Pancreas (tissue), 10 donors: ENCODE data around the gene DGKI. TPM values are rescaled to one million over a fixed set of nuclear protein-coding genes. Genes with fewer than 3 reads are reported as not detected.

ENCODE experiments used
- ATAC-seq, 4 donors: fragments of 200-7000 bp; cut with Tn5 transposase; one replicate each; pipeline versions ENCODE4 v1.8.0 to v1.9.1; 2020; ENCODE audit warnings: mild to moderate bottlenecking in 4 of 4, moderate library complexity in 4 of 4
- DNase-seq, 6 donors: peaks; one replicate each; pipeline ENCODE4 v3.0.0-alpha.2; 2020
- FAIRE-seq: peaks from 2 replicates; lab custom pipeline; 2012; peaks lifted over from hg19 to GRCh38; lab: Jason Lieb, UNC
- H3K27ac ChIP-seq, 4 donors: fragments of 200-600 bp; sonication (generic); 1 replicate in 3 of 4; 2 replicates in 1 of 4; pipeline versions ENCODE4 v1.5.0 to v1.8.0; 2020
- H3K27me3 ChIP-seq, 4 donors: fragments of 200-600 bp; one replicate each; pipeline ENCODE4 v1.8.0; 2021
- H3K36me3 ChIP-seq, 3 donors: fragments of 200-600 bp; sonication (generic) in 1 of 3; one replicate each; pipeline versions ENCODE4 v1.5.0 to v1.8.0; 2020 to 2021
- H3K4me1 ChIP-seq, 3 donors: fragments of 200-600 bp; one replicate each; pipeline ENCODE4 v1.8.0; 2021
- H3K4me3 ChIP-seq, 4 donors: fragments of 200-600 bp; sonication (generic) in 2 of 4; one replicate each; pipeline versions ENCODE4 v1.5.0 to v1.8.0; 2020 to 2021
- H3K9me3 ChIP-seq, 4 donors: fragments of 200-600 bp; one replicate each; pipeline ENCODE4 v1.8.0; 2021
- CTCF ChIP-seq, 4 donors: fragments of 200-600 bp; sonication (generic) in 3 of 4; IDR thresholded peaks; one replicate each; pipeline versions ENCODE4 v1.5.0 to v1.8.0; 2021; ENCODE audit warnings: antibody characterized with exemption in 4 of 4
- WGBS, 2 donors: extraction: QIAGEN DNeasy Blood & Tissue Kit; methylation state at CpG; one replicate each; pipeline ENCODE4 v1.1.7; 2013; 5-methylcytosine and 5-hydroxymethylcytosine counted together
- intact Hi-C, 3 donors: fragments of 100-400 bp; cut with DNase I; formaldehyde crosslinking; loops; one replicate each; pipeline versions ENCODE4 v1.11.1 to v1.14.2; 2022
- polyA plus RNA-seq, 2 donors: library from polyadenylated mRNA; stranded (reverse); fragments of 200-250 nt; gene quantifications; one replicate each; pipeline ENCODE4 v1.2.3, GENCODE V29; 2013
- total RNA-seq, 6 donors: library from RNA; stranded (reverse); fragmentation: NEBNext Ultra II Directional in 4 of 6; extraction: Animal tissue kit (Norgen Biotek cat#: 25700) in 4 of 6; gene quantifications; one replicate each; pipeline versions ENCODE4 v1.2.1 to v1.2.4, GENCODE V29; 2021 to 2023
- donor health status: healthy with polysubstance abuse.
- donor health status: DM: no; HTN: no; CAD: no; lungs with moderate emphysema.
- donor health status: DM: no; HTN: no; CAD: no.
- donor health status: control.
- donor health status: control.
- donor health status: Bipolar disorder and iron deficiency.
- donor health status: DM: yes; HTN: yes; CAD: no.
- donor health status: DM: no; HTN: no; CAD: no.
- donor health status: DM: no; HTN: no; CAD: no.
- donor health status: DM: yes; HTN: yes; CAD: no.

The DGKI gene
- total and polyA plus RNA-seq, 8 donors: 0.04 to 0.81 (median 0.15) TPM

DNA sequence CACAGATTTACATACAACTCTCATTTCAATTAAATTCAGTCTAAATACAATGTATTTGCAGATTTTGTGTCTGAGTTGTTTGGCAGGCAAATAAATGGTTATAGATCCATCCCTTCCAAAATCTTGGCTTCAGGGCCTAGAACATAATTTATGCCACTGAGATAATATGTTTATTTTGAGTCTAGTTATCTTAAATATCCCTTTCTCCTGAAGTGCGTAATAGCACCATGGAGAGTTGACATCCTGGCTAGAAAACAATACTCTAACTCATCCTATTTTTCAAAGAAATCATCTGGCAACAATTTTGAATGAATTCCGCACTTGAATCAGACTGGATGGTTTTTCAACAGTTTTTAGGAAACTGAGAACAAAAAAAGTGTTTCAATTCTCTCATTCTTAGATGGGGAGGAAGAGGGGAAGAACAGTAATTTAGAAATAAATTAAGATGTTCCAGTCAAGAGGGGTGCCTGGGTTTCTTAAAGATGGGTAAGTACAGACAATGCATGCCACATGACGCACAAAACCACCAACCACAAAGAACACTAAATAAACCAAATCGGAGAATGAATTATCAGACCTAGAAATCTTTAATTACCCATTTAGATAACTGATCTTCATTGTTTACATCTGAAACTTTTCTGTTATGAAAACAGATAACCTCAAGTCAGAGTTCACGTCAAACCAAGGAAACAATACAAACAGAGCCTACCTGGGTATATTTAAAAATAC, 274.6 kb downstream of the DGKI start:
- DNase-seq: no peak
- Histone ChIP-seq H3K9me3 (no peaks in the 10 kb centered on the region), H3K36me3 (no peaks in the 10 kb centered on the region), H3K4me3 (no peak overlapping the region), H3K27ac (no peak overlapping the region), H3K27me3 (no peaks in the 10 kb centered on the region), H3K4me1 (no peaks in the 10 kb centered on the region)
- WGBS, 2 donors: 60 to 70% methylated on average over 5 of the region's 5 CpGs
- ATAC-seq: no peak
- intact Hi-C loops: no loop called here
- TF ChIP-seq CTCF (IDR thresholded peaks at IDR 0.05): no peak
- no peak for FAIRE-seq

DNA sequence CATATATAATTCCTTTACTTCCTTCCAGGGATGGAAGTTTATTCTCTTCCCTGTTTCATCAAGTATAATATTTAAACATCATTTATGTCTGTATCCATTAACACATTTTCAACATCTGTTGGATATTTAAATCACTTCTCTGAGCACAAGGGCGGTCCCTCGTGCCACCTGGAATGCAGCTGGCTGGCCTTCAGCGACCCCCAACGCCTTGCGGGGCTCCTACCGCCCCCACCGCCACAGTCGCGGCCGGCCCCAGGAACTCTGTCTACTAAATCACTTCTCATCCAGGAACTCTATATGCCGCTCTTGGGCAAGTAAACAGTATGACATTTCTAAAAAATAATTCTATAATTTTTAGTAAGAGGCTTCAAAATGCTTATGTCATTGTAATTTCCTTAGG, 282.1 kb downstream of the DGKI start:
- ATAC-seq (no peak), DNase-seq (no peak), FAIRE-seq (no peak)
- intact Hi-C loops: no loop called here
- TF ChIP-seq CTCF (IDR thresholded peaks at IDR 0.05): no peak
- 53 to 57% methylated on average over 11 of the region's 11 CpGs for WGBS, 2 donors
- Histone ChIP-seq H3K4me3 (no peak overlapping the region), H3K36me3 (no peaks in the 10 kb centered on the region), H3K27me3 (peaks cover 0 to 6% (median 0%) of the 10 kb centered on the region in 4 donors), H3K4me1 (no peaks in the 10 kb centered on the region), H3K27ac (no peak overlapping the region), H3K9me3 (no peaks in the 10 kb centered on the region)

GRCh38 chr7:137563981-137564380, 282.8 kb downstream of the DGKI start:
- ATAC-seq (no peak), DNase-seq (no peak), FAIRE-seq (no peak)
- H3K36me3 ChIP-seq: no peaks in the 10 kb centered on the region
- TF ChIP-seq CTCF (IDR thresholded peaks at IDR 0.05): no peak
- H3K27me3 ChIP-seq: peaks cover 0 to 6% (median 0%) of the 10 kb centered on the region in 4 donors
- no peak overlapping the region for H3K4me3 ChIP-seq
- H3K27ac ChIP-seq: no peak overlapping the region
- H3K9me3 ChIP-seq: no peaks in the 10 kb centered on the region
- no peaks in the 10 kb centered on the region for H3K4me1 ChIP-seq
- intact Hi-C loops: no loop called here

GRCh38 chr7:137547485-137547884, 299.3 kb downstream of the DGKI start:
- Histone ChIP-seq H3K4me3 (no peak overlapping the region), H3K27ac (no peak overlapping the region), H3K36me3 (no peaks in the 10 kb centered on the region), H3K9me3 (no peaks in the 10 kb centered on the region), H3K4me1 (no peaks in the 10 kb centered on the region), H3K27me3 (no peaks in the 10 kb centered on the region)
- 85 to 89% methylated on average over 3 of the region's 3 CpGs for WGBS, 2 donors
- no peak for FAIRE-seq
- no peak for ATAC-seq
- intact Hi-C loops: no loop called here
- TF ChIP-seq CTCF (IDR thresholded peaks at IDR 0.05): no peak
- no peak for DNase-seq

DNA sequence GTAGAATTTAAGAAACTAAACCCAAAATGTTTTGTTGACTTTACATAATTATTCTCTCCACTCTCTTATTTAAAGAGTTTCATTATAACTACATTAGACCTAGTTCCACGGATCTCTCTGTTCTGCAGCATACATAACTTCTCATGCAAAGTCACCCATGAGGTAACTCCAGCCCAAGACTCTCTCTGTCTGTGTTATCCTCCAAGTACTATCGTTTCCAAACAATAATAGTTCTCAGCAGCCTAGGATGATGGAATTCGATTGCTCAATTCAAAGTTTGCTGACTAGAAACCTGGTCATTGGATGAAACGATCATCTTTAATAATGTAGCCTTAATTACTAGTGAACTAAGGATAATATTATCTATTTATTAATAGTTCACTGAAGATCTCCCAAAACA, 300.1 kb downstream of the DGKI start:
- H3K4me1 ChIP-seq: no peaks in the 10 kb centered on the region
- H3K27me3 ChIP-seq: no peaks in the 10 kb centered on the region
- no peak for FAIRE-seq
- DNase-seq: no peak
- intact Hi-C loops: no loop called here
- H3K9me3 ChIP-seq: no peaks in the 10 kb centered on the region
- 59 to 68% methylated on average over 4 of the region's 4 CpGs for WGBS, 2 donors
- no peak overlapping the region for H3K4me3 ChIP-seq
- H3K36me3 ChIP-seq: no peaks in the 10 kb centered on the region
- no peak for ATAC-seq
- TF ChIP-seq CTCF (IDR thresholded peaks at IDR 0.05): no peak
- H3K27ac ChIP-seq: no peak overlapping the region
